Measurements from ENCODE around the gene PRPF38B. TPM values are rescaled to one million over a fixed set of nuclear protein-coding genes. Genes with fewer than 3 reads are reported as not detected.

The PRPF38B gene
- total and polyA plus RNA-seq, 10 of the 15 experiments (the other 5 are each of a cell fraction or from before 2014, with no cell fraction given): 32.9 to 79.2 (median 47.8) TPM

- H3K9me3 ChIP-seq (replicated peaks; ENCODE audit: control insufficient read depth, insufficient read depth, low read length): no peaks in the 10 kb centered on the region
- ChIA-PET POLR2A (no interaction called here), SMC1A (ENCODE audit: uncharacterized antibody, unreplicated experiment) (interaction anchor here (1.3 kb wide), 1 partner anchor 19 kb away, joined by 3 read pairs; no protein-coding TSS in a partner anchor), CTCF (no interaction called here), RAD21 (ENCODE audit: unreplicated experiment) (no interaction called here)
- FAIRE-seq: no peak
- in situ Hi-C loops (cut with MboI) (no loop called here), intact Hi-C loops (cut with micrococcal nuclease; ENCODE audit: unreplicated experiment) (loop anchor here (5.0 kb wide), 1 partner anchor 107 kb away; no protein-coding TSS in a partner anchor)
- H3K36me3 ChIP-seq (ENCODE audit: control insufficient read depth in 2 of 2, insufficient read depth in 2 of 2, low read length in 1 of 2): no peaks in the 10 kb centered on the region
- H3K79me2 ChIP-seq (ENCODE audit: control insufficient read depth, insufficient read depth, low read length): no peaks in the 10 kb centered on the region; the same call in 1 of the 2 replicates
- no peak overlapping the region for H2AFZ ChIP-seq (ENCODE audit: control insufficient read depth, low read depth, low read length)
- WGBS (ENCODE audit: insufficient coverage, insufficient replicate concordance, low lambda C conversion rate, missing lambda C conversion rate): 80% methylated on average over 6 of the region's 6 CpGs
- H3K4me3 ChIP-seq: no peak overlapping the region
- no peak overlapping the region for H3K9ac ChIP-seq (ENCODE audit: control insufficient read depth, insufficient read depth, low read length)
- peaks cover 10% of the 10 kb centered on the region; the same call in 1 of the 2 replicates for H3K4me1 ChIP-seq (ENCODE audit: control insufficient read depth, insufficient read depth, low read length)
- DNase-seq (ENCODE audit: low read depth, low spot score): no peak
- no peak overlapping the region for H3K27ac ChIP-seq (ENCODE audit: control insufficient read depth, insufficient read depth)
- no TSS peak for BruUV-seq (replicated peaks)
- no peaks in the 10 kb centered on the region for H3K27me3 ChIP-seq (replicated peaks in 1 of 2; ENCODE audit: control insufficient read depth in 2 of 2, insufficient read depth in 2 of 2, low read length in 1 of 2)
- no peaks in the 10 kb centered on the region for H4K20me1 ChIP-seq (ENCODE audit: control insufficient read depth, insufficient read depth)
- no peak for ATAC-seq
- H3K4me2 ChIP-seq (ENCODE audit: control insufficient read depth, insufficient read depth): no peak overlapping the region
- TF ChIP-seq SMARCA5 (IDR thresholded peaks at IDR 0.05) (no peak), NFYA (IDR thresholded peaks at IDR 0.05; ENCODE audit: borderline replicate concordance, low read depth, low read length) (no peak), FOXM1 (IDR thresholded peaks at IDR 0.05; ENCODE audit: low read depth, low read length) (no peak), HDAC2 (IDR thresholded peaks at IDR 0.05) (no peak), FOS (IDR thresholded peaks at IDR 0.05; ENCODE audit: borderline replicate concordance, extremely low read depth, insufficient read length) (no peak), ATF2 (IDR thresholded peaks at IDR 0.05; ENCODE audit: low read length) (no peak), ASH2L (IDR thresholded peaks at IDR 0.05; ENCODE audit: borderline replicate concordance, low read depth) (no peak), STAT3 (IDR thresholded peaks at IDR 0.05; ENCODE audit: low read depth, low read length) (no peak), ZBTB4 (CRISPR knock-in tag; IDR thresholded peaks at IDR 0.05) (no peak), ZSCAN29 (IDR thresholded peaks at IDR 0.05) (no peak), NFXL1 (IDR thresholded peaks at IDR 0.05; ENCODE audit: borderline replicate concordance) (no peak)
- TF ChIP-seq, protein P1, sequence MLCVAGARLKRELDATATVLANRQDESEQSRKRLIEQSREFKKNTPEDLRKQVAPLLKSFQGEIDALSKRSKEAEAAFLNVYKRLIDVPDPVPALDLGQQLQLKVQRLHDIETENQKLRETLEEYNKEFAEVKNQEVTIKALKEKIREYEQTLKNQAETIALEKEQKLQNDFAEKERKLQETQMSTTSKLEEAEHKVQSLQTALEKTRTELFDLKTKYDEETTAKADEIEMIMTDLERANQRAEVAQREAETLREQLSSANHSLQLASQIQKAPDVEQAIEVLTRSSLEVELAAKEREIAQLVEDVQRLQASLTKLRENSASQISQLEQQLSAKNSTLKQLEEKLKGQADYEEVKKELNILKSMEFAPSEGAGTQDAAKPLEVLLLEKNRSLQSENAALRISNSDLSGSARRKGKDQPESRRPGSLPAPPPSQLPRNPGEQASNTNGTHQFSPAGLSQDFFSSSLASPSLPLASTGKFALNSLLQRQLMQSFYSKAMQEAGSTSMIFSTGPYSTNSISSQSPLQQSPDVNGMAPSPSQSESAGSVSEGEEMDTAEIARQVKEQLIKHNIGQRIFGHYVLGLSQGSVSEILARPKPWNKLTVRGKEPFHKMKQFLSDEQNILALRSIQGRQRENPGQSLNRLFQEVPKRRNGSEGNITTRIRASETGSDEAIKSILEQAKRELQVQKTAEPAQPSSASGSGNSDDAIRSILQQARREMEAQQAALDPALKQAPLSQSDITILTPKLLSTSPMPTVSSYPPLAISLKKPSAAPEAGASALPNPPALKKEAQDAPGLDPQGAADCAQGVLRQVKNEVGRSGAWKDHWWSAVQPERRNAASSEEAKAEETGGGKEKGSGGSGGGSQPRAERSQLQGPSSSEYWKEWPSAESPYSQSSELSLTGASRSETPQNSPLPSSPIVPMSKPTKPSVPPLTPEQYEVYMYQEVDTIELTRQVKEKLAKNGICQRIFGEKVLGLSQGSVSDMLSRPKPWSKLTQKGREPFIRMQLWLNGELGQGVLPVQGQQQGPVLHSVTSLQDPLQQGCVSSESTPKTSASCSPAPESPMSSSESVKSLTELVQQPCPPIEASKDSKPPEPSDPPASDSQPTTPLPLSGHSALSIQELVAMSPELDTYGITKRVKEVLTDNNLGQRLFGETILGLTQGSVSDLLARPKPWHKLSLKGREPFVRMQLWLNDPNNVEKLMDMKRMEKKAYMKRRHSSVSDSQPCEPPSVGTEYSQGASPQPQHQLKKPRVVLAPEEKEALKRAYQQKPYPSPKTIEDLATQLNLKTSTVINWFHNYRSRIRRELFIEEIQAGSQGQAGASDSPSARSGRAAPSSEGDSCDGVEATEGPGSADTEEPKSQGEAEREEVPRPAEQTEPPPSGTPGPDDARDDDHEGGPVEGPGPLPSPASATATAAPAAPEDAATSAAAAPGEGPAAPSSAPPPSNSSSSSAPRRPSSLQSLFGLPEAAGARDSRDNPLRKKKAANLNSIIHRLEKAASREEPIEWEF (IDR thresholded peaks at IDR 0.05; ENCODE audit: insufficient replicate concordance, low read depth, low read length): no peak
- TF ChIP-seq, protein P2, sequence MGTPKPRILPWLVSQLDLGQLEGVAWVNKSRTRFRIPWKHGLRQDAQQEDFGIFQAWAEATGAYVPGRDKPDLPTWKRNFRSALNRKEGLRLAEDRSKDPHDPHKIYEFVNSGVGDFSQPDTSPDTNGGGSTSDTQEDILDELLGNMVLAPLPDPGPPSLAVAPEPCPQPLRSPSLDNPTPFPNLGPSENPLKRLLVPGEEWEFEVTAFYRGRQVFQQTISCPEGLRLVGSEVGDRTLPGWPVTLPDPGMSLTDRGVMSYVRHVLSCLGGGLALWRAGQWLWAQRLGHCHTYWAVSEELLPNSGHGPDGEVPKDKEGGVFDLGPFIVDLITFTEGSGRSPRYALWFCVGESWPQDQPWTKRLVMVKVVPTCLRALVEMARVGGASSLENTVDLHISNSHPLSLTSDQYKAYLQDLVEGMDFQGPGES (IDR thresholded peaks at IDR 0.05): no peak
Measured at GRCh38 chr1:108664481-108664880, 27.6 kb upstream of the PRPF38B start.
